HepG2 (cell line): ENCODE data around the gene HRH3. TPM values are rescaled to one million over a fixed set of nuclear protein-coding genes. Genes with fewer than 3 reads are reported as not detected.
A peak's percentile ranks its signal among the peaks of the same experiment; 100 is the strongest.

Source experiments
- BRD4 ChIP-seq: sonication (generic); formaldehyde crosslinking; IDR thresholded peaks from 2 replicates; pipeline ENCODE4 v1.4.0; 2020; ENCODE audit warnings: missing genetic modification reagents
- EED ChIP-seq: sonication (generic); formaldehyde crosslinking; IDR thresholded peaks from 2 replicates; pipeline ENCODE4 v1.5.0; 2020; ENCODE audit warnings: mild to moderate bottlenecking, missing genetic modification reagents
- FOXC1 ChIP-seq: sonication (generic); formaldehyde crosslinking; IDR thresholded peaks from 2 replicates; pipeline ENCODE4 v1.8.0; 2022; ENCODE audit warnings: mild to moderate bottlenecking, missing genetic modification reagents, borderline replicate concordance
- HDAC1 ChIP-seq: sonication (generic); formaldehyde crosslinking; IDR thresholded peaks from 2 replicates; pipeline ENCODE4 v1.5.1; 2020; ENCODE audit warnings: mild to moderate bottlenecking, missing genetic modification reagents
- KDM4B ChIP-seq: sonication (generic); formaldehyde crosslinking; IDR thresholded peaks from 2 replicates; pipeline ENCODE4 v1.4.0; 2020; ENCODE audit warnings: missing genetic modification reagents
- NFYC ChIP-seq: IDR thresholded peaks from 2 replicates; pipeline ENCODE4 v1.6.1; 2016; ENCODE audit warnings: missing genetic modification reagents, missing compliant biosample characterization
- PAX8 ChIP-seq: sonication (generic); formaldehyde crosslinking; IDR thresholded peaks from 2 replicates; pipeline ENCODE4 v1.8.0; 2022; ENCODE audit warnings: mild to moderate bottlenecking, missing genetic modification reagents, borderline replicate concordance
- SP1 ChIP-seq, 2 experiments: fragments of 450-650 bp in 1 of 2; sonication (generic) in 1 of 2; formaldehyde crosslinking in 1 of 2; IDR thresholded peaks; 2 replicates each; pipeline versions ENCODE4 v1.4.0 to v1.6.1; 2016 to 2020; ENCODE audit warnings: missing genetic modification reagents in 1 of 2
- SPEN ChIP-seq: sonication (generic); formaldehyde crosslinking; IDR thresholded peaks from 2 replicates; pipeline ENCODE4 v1.5.1; 2020; ENCODE audit warnings: low read depth, mild to moderate bottlenecking, missing genetic modification reagents
- SRF ChIP-seq: IDR thresholded peaks from 2 replicates; pipeline ENCODE4 v1.6.1; 2011; ENCODE audit warnings: mild to moderate bottlenecking, low read depth, low read length, moderate library complexity
- SRSF1 ChIP-seq: fragments of 200-400 bp; formaldehyde crosslinking; optimal IDR thresholded peaks from 2 replicates; pipeline ENCODE3; 2017; ENCODE audit warnings: mild to moderate bottlenecking, low read depth, low read length, moderate library complexity
- XBP1 ChIP-seq: sonication (generic); formaldehyde crosslinking; IDR thresholded peaks from 2 replicates; pipeline ENCODE4 v1.5.0; 2020; ENCODE audit warnings: missing genetic modification reagents
- ZNF431 ChIP-seq: sonication (generic); formaldehyde crosslinking; IDR thresholded peaks from 2 replicates; pipeline ENCODE4 v1.9.0; 2022; ENCODE audit warnings: missing genetic modification reagents, low read depth, mild to moderate bottlenecking, borderline replicate concordance
- ZNF432 ChIP-seq: sonication (generic); formaldehyde crosslinking; IDR thresholded peaks from 2 replicates; pipeline ENCODE4 v1.5.0; 2020; ENCODE audit warnings: missing genetic modification reagents, mild to moderate bottlenecking, borderline replicate concordance
- ZNF572 ChIP-seq: sonication (generic); formaldehyde crosslinking; IDR thresholded peaks from 2 replicates; pipeline ENCODE4 v1.5.1; 2020; ENCODE audit warnings: mild to moderate bottlenecking, missing genetic modification reagents
- ZNF879 ChIP-seq: sonication (generic); formaldehyde crosslinking; IDR thresholded peaks from 2 replicates; pipeline ENCODE4 v1.8.1; 2023; ENCODE audit warnings: missing genetic modification reagents
- polyA plus RNA-seq, 8 experiments: library from polyadenylated mRNA; depleted of rRNA in 3 of 8; stranded (reverse) in 7 of 8; unstranded in 1 of 8; fragments of >200 nt; fragmentation: Illumina TruSeq in 4 of 8; extraction: Trizol in 4 of 8; gene quantifications; 2 replicates each; pipeline versions ENCODE4 v1.2.1 to v1.2.3, GENCODE V29; 2011 to 2016; ENCODE audit warnings: low read depth in 4 of 8, missing spikeins in 1 of 8, mixed read lengths in 1 of 8; ENCODE audit not compliant: insufficient read depth in 1 of 8
- total RNA-seq, 5 experiments: library from RNA; depleted of rRNA; stranded (reverse); fragments of >200 nt; fragmentation: Illumina TruSeq; extraction: Trizol; gene quantifications; 2 replicates each; pipeline ENCODE4 v1.2.3, GENCODE V29; 2016; ENCODE audit warnings: low read depth in 1 of 5
- TF ChIP-seq, protein P1 (sequence below): sonication (generic); formaldehyde crosslinking; IDR thresholded peaks from 2 replicates; pipeline ENCODE4 v1.4.0; 2020; ENCODE audit warnings: missing genetic modification reagents
- TF ChIP-seq, protein P2 (sequence below): sonication (generic); formaldehyde crosslinking; IDR thresholded peaks from 2 replicates; pipeline ENCODE4 v1.4.0; 2020; ENCODE audit warnings: mild to moderate bottlenecking, missing genetic modification reagents
- TF ChIP-seq, protein P3 (sequence below): IDR thresholded peaks from 2 replicates; pipeline ENCODE4 v1.6.1; 2012; ENCODE audit warnings: inconsistent platforms
- TF ChIP-seq, protein P4 (sequence below), 2 experiments: sonication (generic) in 1 of 2; formaldehyde crosslinking in 1 of 2; IDR thresholded peaks; 2 replicates each; pipeline versions ENCODE4 v1.5.1 to v1.6.1; 2011 to 2020; ENCODE audit warnings: borderline replicate concordance in 1 of 2, low read depth in 1 of 2, low read length in 1 of 2, mild to moderate bottlenecking in 1 of 2, missing genetic modification reagents in 1 of 2, moderate library complexity in 1 of 2
- TF ChIP-seq, protein P5 (sequence below): sonication (generic); formaldehyde crosslinking; IDR thresholded peaks from 2 replicates; pipeline ENCODE4 v1.5.0; 2020; ENCODE audit warnings: missing genetic modification reagents, mild to moderate bottlenecking, borderline replicate concordance
- TF ChIP-seq, protein P6 (sequence below): sonication (generic); formaldehyde crosslinking; IDR thresholded peaks from 2 replicates; pipeline ENCODE4 v1.4.0; 2020; ENCODE audit warnings: missing genetic modification reagents

Gene HRH3
- total and polyA plus RNA-seq, 2 of the 13 experiments (the other 11 are each of a cell fraction or from before 2014, with no cell fraction given) = 0.18 TPM; not detected in 1

DNA sequence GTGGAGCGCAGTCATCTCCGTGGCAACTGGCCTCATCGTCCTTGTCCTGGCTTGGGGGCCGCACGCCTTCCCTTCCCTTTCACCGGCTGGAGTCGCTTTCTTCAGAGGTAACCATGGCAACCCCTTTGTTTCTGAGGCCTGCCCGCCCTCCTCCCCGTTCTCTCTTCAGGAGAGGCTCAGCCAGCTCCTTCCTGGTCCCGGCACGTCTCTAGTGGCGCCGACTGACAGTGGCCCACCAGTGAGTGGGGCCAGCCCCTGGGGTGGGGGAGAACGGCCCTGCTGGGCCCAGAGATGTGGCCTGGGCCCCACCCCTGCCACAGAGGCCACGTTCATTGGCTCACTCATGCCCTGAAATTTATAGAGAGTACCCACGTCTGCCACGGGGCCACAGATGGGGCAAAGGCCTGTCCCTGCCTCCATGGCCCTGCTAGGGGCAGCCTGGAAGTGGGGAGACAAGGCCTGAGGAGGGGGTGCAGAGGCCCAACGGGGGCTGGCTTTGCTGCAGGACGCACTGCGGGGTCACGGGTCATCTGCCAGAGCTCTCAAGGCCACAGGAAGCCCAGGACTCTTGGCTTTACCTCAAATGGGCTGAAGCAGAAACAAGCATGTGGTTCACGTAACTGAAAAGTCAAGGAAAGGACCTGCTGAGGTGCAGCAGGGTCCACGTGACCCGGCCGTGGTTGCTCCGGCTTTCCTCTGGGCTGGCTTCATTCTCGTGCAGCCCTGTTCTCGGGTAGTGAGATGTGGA is 16.9 kb upstream of the HRH3 start (continued):
- TF ChIP-seq HDAC1 (CRISPR knock-in tag) = peak; percentile 82
- TF ChIP-seq, protein P1, sequence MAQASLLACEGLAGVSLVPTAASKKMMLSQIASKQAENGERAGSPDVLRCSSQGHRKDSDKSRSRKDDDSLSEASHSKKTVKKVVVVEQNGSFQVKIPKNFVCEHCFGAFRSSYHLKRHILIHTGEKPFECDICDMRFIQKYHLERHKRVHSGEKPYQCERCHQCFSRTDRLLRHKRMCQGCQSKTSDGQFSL (CRISPR knock-in tag) = peak; percentile 23; the same call in 1 of the 2 replicates
- peak; percentile 56; the same call in 1 of the 2 replicates for TF ChIP-seq PAX8 (CRISPR knock-in tag)
- TF ChIP-seq XBP1 (CRISPR knock-in tag) = no peak
- TF ChIP-seq, protein P2, sequence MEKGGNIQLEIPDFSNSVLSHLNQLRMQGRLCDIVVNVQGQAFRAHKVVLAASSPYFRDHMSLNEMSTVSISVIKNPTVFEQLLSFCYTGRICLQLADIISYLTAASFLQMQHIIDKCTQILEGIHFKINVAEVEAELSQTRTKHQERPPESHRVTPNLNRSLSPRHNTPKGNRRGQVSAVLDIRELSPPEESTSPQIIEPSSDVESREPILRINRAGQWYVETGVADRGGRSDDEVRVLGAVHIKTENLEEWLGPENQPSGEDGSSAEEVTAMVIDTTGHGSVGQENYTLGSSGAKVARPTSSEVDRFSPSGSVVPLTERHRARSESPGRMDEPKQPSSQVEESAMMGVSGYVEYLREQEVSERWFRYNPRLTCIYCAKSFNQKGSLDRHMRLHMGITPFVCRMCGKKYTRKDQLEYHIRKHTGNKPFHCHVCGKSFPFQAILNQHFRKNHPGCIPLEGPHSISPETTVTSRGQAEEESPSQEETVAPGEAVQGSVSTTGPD (CRISPR knock-in tag) = 0 out of 2 replicates have a peak, but pooled peaks have one; percentile 24
- peak; percentile 55 for TF ChIP-seq SPEN (CRISPR knock-in tag)
- TF ChIP-seq ZNF879 (CRISPR knock-in tag) = 0 out of 2 replicates have a peak, but pooled peaks have one; percentile 21
- TF ChIP-seq, protein P3, sequence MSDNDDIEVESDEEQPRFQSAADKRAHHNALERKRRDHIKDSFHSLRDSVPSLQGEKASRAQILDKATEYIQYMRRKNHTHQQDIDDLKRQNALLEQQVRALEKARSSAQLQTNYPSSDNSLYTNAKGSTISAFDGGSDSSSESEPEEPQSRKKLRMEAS = peak; percentile 77
- 0 out of 2 replicates have a peak, but pooled peaks have one; percentile 11 for TF ChIP-seq NFYC (CRISPR knock-in tag)
- TF ChIP-seq SRF = no peak
- TF ChIP-seq, protein P4, sequence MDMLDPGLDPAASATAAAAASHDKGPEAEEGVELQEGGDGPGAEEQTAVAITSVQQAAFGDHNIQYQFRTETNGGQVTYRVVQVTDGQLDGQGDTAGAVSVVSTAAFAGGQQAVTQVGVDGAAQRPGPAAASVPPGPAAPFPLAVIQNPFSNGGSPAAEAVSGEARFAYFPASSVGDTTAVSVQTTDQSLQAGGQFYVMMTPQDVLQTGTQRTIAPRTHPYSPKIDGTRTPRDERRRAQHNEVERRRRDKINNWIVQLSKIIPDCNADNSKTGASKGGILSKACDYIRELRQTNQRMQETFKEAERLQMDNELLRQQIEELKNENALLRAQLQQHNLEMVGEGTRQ (IDR thresholded peaks at IDR 0.05; ENCODE audit: low read depth, low read length) = peak; percentile 78; the same call in 1 of the 2 replicates
- TF ChIP-seq, protein P4 (CRISPR knock-in tag; IDR thresholded peaks at IDR 0.05; ENCODE audit: borderline replicate concordance) = peak; percentile 76; the same call in 1 of the 2 replicates
- peak; percentile 44 for TF ChIP-seq ZNF431
- TF ChIP-seq SP1 (IDR thresholded peaks at IDR 0.05) = no peak
- TF ChIP-seq SP1 (CRISPR knock-in tag; IDR thresholded peaks at IDR 0.05) = 0 out of 2 replicates have a peak, but pooled peaks have one; percentile 10
- 0 out of 2 replicates have a peak, but pooled peaks have one; percentile 15 for TF ChIP-seq FOXC1
- TF ChIP-seq, protein P5, sequence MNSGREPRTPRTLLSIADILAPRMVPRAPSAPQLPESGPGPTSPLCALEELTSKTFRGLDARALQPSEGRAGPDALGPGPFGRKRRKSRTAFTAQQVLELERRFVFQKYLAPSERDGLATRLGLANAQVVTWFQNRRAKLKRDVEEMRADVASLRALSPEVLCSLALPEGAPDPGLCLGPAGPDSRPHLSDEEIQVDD = 0 out of 2 replicates have a peak, but pooled peaks have one; percentile 75
- no peak for TF ChIP-seq BRD4 (CRISPR knock-in tag)
- no peak for TF ChIP-seq ZNF572 (CRISPR knock-in tag)
- no peak for TF ChIP-seq ZNF432
- TF ChIP-seq EED (CRISPR knock-in tag) = no peak
- TF ChIP-seq, protein P6, sequence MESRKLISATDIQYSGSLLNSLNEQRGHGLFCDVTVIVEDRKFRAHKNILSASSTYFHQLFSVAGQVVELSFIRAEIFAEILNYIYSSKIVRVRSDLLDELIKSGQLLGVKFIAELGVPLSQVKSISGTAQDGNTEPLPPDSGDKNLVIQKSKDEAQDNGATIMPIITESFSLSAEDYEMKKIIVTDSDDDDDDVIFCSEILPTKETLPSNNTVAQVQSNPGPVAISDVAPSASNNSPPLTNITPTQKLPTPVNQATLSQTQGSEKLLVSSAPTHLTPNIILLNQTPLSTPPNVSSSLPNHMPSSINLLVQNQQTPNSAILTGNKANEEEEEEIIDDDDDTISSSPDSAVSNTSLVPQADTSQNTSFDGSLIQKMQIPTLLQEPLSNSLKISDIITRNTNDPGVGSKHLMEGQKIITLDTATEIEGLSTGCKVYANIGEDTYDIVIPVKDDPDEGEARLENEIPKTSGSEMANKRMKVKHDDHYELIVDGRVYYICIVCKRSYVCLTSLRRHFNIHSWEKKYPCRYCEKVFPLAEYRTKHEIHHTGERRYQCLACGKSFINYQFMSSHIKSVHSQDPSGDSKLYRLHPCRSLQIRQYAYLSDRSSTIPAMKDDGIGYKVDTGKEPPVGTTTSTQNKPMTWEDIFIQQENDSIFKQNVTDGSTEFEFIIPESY (CRISPR knock-in tag) = peak; percentile 53; the same call in 1 of the 2 replicates
- no peak for TF ChIP-seq KDM4B (CRISPR knock-in tag)
- TF ChIP-seq SRSF1 = peak; percentile 16
